Aorta (tissue), 5 donors: ENCODE results near the gene CERK. TPM values are rescaled to one million over a fixed set of nuclear protein-coding genes. Genes with fewer than 3 reads are reported as not detected.

ENCODE experiments used
- ATAC-seq: fragments of 200-7000 bp; cut with Tn5 transposase; one replicate; pipeline ENCODE4 v1.9.1; 2022; ENCODE audit warnings: moderate library complexity; ENCODE audit not compliant: low FRiP score
- DNase-seq, 2 donors: peaks; one replicate each; pipeline ENCODE4 v3.0.0-alpha.2; 2020
- H3K27ac ChIP-seq, 2 donors: one replicate each; pipeline ENCODE4 v1.5.1; 2013; ENCODE audit warnings: low read length in 2 of 2, mild to moderate bottlenecking in 2 of 2, moderate library complexity in 2 of 2, control low read depth in 1 of 2, inconsistent platforms in 1 of 2, low read depth in 1 of 2
- H3K27me3 ChIP-seq, 2 donors: one replicate each; pipeline ENCODE4 v1.6.1; 2013; ENCODE audit warnings: control low read depth in 1 of 2, low read length in 1 of 2, mild to moderate bottlenecking in 1 of 2, moderate library complexity in 1 of 2; ENCODE audit not compliant: insufficient read depth in 2 of 2, control insufficient read depth in 1 of 2
- H3K36me3 ChIP-seq, 2 donors: one replicate each; pipeline ENCODE4 v1.6.1; 2013; ENCODE audit warnings: control low read depth in 1 of 2, low read length in 1 of 2, mild to moderate bottlenecking in 1 of 2; ENCODE audit not compliant: insufficient read depth in 2 of 2, control insufficient read depth in 1 of 2
- H3K4me1 ChIP-seq, 2 donors: one replicate each; pipeline ENCODE4 v1.6.1; 2013; ENCODE audit warnings: low read length in 2 of 2, control low read depth in 1 of 2, mild to moderate bottlenecking in 1 of 2, moderate library complexity in 1 of 2; ENCODE audit not compliant: insufficient read depth in 2 of 2, control insufficient read depth in 1 of 2
- H3K4me3 ChIP-seq, 2 donors: one replicate each; pipeline ENCODE4 v1.5.1; 2013; ENCODE audit warnings: low read length in 2 of 2, control low read depth in 1 of 2, mild to moderate bottlenecking in 1 of 2
- H3K9me3 ChIP-seq: one replicate; pipeline ENCODE4 v1.6.1; 2013; ENCODE audit warnings: mild to moderate bottlenecking, low read length; ENCODE audit not compliant: control insufficient read depth
- WGBS, 2 donors: extraction: QIAGEN DNeasy Blood & Tissue Kit; methylation state at CpG; one replicate each; pipeline ENCODE4 v1.1.7; 2013; 5-methylcytosine and 5-hydroxymethylcytosine counted together
- intact Hi-C, 2 donors: fragments of 100-400 bp; cut with DNase I; formaldehyde crosslinking; loops; one replicate each; pipeline versions ENCODE4 v1.14.2 to v1.15.0; 2022
- polyA plus RNA-seq, 2 donors: library from polyadenylated mRNA; stranded (reverse); fragments of 200-250 nt; gene quantifications; one replicate each; pipeline ENCODE4 v1.2.3, GENCODE V29; 2013
- total RNA-seq, 2 donors: library from RNA; stranded (reverse); fragmentation: NEBNext Ultra II Directional; extraction: Animal tissue kit (Norgen Biotek cat#: 25700); gene quantifications; one replicate each; pipeline ENCODE4 v1.2.1, GENCODE V29; 2021
- donor health status: healthy with polysubstance abuse.
- donor health status: Bipolar disorder and iron deficiency.
- donor health status: DM: no; HTN: no; CAD: no.
- donor health status: DM: no; HTN: no; CAD: no.
- donor health status: DM: yes; HTN: yes; CAD: no.

Gene CERK
- total and polyA plus RNA-seq, 4 donors: 20.6 to 41.6 (median 35.9) TPM

DNA sequence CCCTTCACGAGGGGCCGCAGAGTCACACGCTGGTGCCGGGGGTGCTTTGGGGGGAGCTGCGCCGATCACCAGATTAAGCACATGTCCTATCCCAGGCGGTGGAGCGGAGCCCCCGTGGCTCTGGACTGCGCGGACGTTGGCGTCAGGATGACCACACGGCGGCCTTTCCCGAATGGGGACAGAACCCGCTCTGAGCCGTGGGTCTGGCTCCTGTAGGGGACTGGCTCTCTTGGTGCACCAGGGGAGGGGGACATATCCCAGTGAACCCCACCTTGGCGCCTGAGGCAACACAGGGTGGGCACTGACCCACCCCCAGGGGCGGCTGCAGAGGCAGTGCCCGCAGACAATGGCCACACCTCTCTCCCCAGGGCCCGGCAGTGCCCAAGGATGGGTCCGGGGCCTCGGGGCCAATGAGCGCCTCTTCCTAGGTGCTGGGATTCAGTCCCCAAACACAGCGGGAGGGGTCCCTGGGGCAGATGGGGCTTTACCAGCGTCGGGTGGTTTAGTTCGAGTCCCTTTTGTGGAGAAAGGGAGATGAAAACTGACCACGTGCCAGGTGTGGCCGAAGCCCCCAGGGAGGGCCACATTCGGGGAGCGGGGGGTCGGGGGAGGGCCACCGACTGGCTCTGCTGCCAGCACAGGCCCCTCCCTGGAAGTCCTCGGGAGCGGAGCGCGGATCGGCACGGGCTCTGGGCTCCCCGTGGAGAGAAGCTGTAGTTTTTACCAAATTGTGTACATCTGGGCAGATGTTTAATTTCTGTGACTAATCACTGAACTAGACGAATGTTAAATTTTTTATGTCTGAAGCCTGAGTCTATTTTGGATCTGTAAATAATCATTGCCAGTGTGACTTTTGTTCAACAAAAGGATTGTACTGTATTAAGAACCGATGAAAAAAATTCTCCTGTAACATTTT is 59.0 kb downstream of the CERK start:
- Histone ChIP-seq H3K9me3 (no peaks in the 10 kb centered on the region), H3K36me3 (no peaks in the 10 kb centered on the region), H3K27me3 (no peaks in the 10 kb centered on the region), H3K27ac (no peak overlapping the region), H3K4me1 (no peaks in the 10 kb centered on the region), H3K4me3 (no peak overlapping the region)
- no peak for ATAC-seq
- 64 to 67% methylated on average over 44 of the region's 44 CpGs for WGBS, 2 donors
- no peak for DNase-seq
- intact Hi-C loops: no loop called here

DNA sequence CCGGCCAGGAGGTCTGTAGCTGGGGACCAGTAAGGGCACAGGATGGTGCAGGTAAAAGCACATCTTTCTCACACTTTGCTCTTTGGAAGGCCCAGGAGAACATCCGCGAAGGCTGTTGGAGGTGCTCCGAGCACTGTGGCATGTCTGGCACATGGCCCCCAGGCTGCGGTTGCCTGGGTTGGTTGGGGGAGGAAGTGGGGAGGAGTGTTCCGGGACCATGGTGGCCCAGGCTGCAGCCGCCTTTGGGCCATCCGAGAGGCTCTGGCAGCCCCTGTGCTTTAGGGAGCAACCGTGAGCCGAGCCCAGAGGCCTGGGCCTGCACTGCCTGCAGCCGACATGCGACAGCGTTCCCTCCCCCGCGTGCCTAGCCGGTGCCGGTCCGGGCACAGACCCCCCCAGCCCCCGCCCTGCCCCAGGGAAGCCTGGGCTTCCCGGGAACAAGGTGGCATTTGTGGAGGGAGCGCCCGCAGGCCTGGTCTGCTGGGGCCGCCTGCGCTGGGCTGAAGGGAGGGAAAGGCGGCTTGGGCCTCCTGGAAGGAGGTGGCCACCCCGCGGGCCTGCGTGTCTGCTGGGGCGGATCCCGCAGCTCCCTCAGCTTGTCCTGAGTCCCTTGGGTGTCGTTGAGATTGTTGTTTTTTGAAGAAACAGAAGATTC is 59.9 kb downstream of the CERK start:
- H3K9me3 ChIP-seq: no peaks in the 10 kb centered on the region
- ATAC-seq (no peak), DNase-seq (no peak)
- whole genome bisulfite sequencing, 2 donors: 87 to 93% methylated on average over 29 to 31 of the region's 31 CpGs
- no peaks in the 10 kb centered on the region for H3K36me3 ChIP-seq
- no peaks in the 10 kb centered on the region for H3K27me3 ChIP-seq
- intact Hi-C loops: no loop called here
- H3K27ac ChIP-seq: no peak overlapping the region
- no peak overlapping the region for H3K4me3 ChIP-seq
- H3K4me1 ChIP-seq: no peaks in the 10 kb centered on the region

GRCh38 chr22:46677323-46678002 is 60.6 kb downstream of the CERK start:
- Histone ChIP-seq H3K36me3 (no peaks in the 10 kb centered on the region), H3K9me3 (no peaks in the 10 kb centered on the region), H3K27me3 (no peaks in the 10 kb centered on the region), H3K4me3 (no peak overlapping the region), H3K4me1 (no peaks in the 10 kb centered on the region), H3K27ac (no peak overlapping the region)
- WGBS, 2 donors: 89 to 94% methylated on average over 27 to 28 of the region's 28 CpGs
- no peak for DNase-seq
- no peak for ATAC-seq
- intact Hi-C loops: no loop called here

GRCh38 chr22:46676881-46677280 is 61.2 kb downstream of the CERK start:
- no peak overlapping the region for H3K27ac ChIP-seq
- no peaks in the 10 kb centered on the region for H3K36me3 ChIP-seq
- ATAC-seq (no peak), DNase-seq (peak in 1 of 2 donors; percentile 48)
- H3K9me3 ChIP-seq: no peaks in the 10 kb centered on the region
- intact Hi-C loops: no loop called here
- H3K4me1 ChIP-seq: no peaks in the 10 kb centered on the region
- 81 to 85% methylated on average over 14 of the region's 14 CpGs for WGBS, 2 donors
- H3K27me3 ChIP-seq: no peaks in the 10 kb centered on the region
- H3K4me3 ChIP-seq: no peak overlapping the region

GRCh38 chr22:46676479-46676878 is 61.6 kb downstream of the CERK start:
- WGBS, 2 donors: 91% methylated on average over 15 of the region's 15 CpGs
- H3K36me3 ChIP-seq: no peaks in the 10 kb centered on the region
- H3K4me3 ChIP-seq: no peak overlapping the region
- H3K27ac ChIP-seq: no peak overlapping the region
- H3K4me1 ChIP-seq: no peaks in the 10 kb centered on the region
- intact Hi-C loops: no loop called here
- no peaks in the 10 kb centered on the region for H3K27me3 ChIP-seq
- no peaks in the 10 kb centered on the region for H3K9me3 ChIP-seq
- ATAC-seq (no peak), DNase-seq (no peak)

- Histone ChIP-seq H3K27me3 (no peaks in the 10 kb centered on the region), H3K4me3 (no peak overlapping the region), H3K4me1 (no peaks in the 10 kb centered on the region), H3K36me3 (no peaks in the 10 kb centered on the region), H3K27ac (no peak overlapping the region), H3K9me3 (no peaks in the 10 kb centered on the region)
- ATAC-seq (no peak), DNase-seq (no peak)
- intact Hi-C loops: no loop called here
- WGBS, 2 donors: 90 to 93% methylated on average over 16 of the region's 16 CpGs
Observed at GRCh38 chr22:46675938-46676337, 62.1 kb downstream of the CERK start.

- WGBS, 2 donors: 92 to 95% methylated on average over 13 of the region's 13 CpGs
- DNase-seq (no peak), ATAC-seq (no peak)
- no peaks in the 10 kb centered on the region for H3K27me3 ChIP-seq
- no peaks in the 10 kb centered on the region for H3K9me3 ChIP-seq
- intact Hi-C loops: no loop called here
- no peaks in the 10 kb centered on the region for H3K4me1 ChIP-seq
- no peak overlapping the region for H3K27ac ChIP-seq
- H3K36me3 ChIP-seq: no peaks in the 10 kb centered on the region
- no peak overlapping the region for H3K4me3 ChIP-seq
Observed at GRCh38 chr22:46675479-46675878, 62.6 kb downstream of the CERK start.

- H3K27ac ChIP-seq: no peak overlapping the region
Observed at GRCh38 chr22:46674906-46675305, 63.1 kb downstream of the CERK start.

More at GRCh38 chr22:46674906-46675305, 63.1 kb downstream of the CERK start:
- no peak for DNase-seq
- Histone ChIP-seq H3K27me3 (no peaks in the 10 kb centered on the region), H3K4me3 (no peak overlapping the region), H3K4me1 (no peaks in the 10 kb centered on the region), H3K36me3 (no peaks in the 10 kb centered on the region), H3K9me3 (no peaks in the 10 kb centered on the region)
- WGBS, 2 donors: 86 to 89% methylated on average over 11 of the region's 11 CpGs
- intact Hi-C loops: no loop called here
- ATAC-seq: no peak
